NOMO-1 treated with dmso at 0.1 percent for 144 hours (cell line): ENCODE measurements around the gene VAV2.

ENCODE experiments used
- DNase-seq: peaks from one replicate; lab custom pipeline; 2025; ENCODE audit not compliant: unreplicated experiment; lab: John Stamatoyannopoulos, UW

The VAV2 gene

GRCh38 chr9:133826289-133827085, 165.6 kb downstream of the VAV2 start:
- no peak for DNase-seq

- no peak for DNase-seq
Observed at GRCh38 chr9:133825555-133826218, 166.4 kb downstream of the VAV2 start.

DNA sequence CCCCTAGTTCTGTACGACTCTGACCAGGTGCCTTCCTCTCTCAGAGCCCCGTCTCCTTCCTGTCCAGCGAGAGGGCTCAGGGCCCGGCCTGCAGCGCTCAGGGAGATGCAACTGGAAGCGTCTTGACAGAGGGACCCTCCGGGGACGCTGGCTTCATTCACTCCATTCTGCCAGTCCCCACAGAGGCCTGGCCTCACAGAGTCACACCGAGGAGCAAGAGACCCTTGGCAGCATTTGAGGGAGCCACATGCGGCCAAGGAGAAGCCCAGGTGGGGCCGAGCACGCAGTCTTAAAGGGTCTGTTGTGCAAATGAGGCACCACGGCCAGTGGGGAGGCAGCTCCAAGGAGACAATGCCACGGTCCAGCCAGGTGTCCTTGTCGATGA, 167.3 kb downstream of the VAV2 start:
- DNase-seq = no peak

DNA sequence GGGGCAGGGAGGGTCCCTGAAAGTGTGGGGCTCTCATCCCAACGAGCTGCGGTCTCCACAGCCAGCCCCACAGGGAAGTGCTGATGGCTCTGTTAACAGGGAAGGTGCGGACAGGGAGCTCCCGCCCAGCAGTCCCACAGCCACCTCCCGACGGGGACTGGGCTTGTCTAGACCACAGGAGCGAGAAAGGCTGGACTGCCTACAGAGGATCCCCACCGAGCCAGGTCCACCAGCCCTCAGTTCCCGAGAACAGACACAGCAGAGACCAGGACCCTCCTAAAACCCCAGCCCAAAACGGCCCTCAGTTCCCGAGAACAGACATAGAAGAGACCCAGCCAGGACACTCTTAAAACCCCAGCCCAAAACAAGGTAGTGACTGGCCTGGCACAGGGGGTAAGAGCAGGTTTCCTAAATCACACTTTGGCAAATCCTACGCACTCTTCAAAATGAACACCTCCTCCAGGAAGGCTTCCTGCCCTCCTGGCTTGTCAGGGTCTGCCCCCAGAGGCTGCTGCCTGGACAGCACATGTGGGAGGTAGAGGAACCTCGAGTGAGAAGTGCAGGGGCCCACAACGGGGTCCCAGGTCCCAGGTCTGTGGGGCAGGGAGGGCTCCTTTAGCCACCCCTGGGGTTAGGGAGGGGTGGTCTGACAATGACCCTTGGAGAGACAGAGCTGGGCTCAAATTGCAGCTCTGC, 167.9 kb downstream of the VAV2 start:
- no peak for DNase-seq

DNA sequence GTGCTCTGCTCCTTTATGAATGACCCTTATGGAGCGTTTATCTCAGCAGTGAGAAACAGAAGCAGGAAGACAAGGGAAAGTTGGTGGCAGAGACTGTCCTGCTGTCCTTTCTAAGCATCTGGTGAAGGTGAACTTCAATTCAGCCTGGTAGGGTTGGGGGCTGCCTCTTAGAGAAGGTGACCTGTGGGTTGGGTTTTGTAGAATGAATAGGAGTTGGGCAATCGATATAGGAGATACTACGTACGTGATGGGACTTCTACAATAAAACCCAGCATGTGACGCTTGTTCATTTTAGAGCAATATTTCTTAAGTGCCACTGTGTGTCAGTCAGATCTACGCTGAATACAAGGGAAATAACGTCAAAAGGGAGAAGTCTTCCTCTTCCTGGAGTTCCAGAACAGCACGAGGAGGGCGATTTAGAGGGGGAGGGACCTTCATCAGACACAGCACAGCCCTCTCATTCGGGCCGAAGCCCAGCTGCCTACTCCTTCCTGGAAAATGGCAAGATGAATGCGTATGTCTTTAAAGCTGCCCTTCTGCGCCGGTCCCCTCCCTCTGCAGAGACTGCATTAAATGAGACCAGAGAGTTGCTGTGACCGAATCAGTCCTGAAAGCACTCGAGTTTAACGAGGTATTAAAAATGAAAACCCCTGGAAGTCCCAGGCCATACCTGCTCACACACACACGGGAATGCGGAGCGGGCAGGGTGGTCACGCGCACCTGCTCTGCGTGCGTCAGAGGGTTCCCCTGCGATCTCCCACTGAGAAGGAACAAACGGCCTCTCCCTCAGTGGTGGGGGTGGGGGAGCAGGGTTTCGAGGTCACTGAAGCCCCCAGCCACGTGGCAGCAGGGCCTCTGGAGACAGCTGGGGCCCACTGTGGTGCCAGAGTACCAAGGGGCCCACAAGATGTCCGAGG, 168.7 kb downstream of the VAV2 start:
- DNase-seq = no peak

- DNase-seq = no peak
Observed at GRCh38 chr9:133822430-133823065, 169.6 kb downstream of the VAV2 start.

- no peak for DNase-seq
Observed at GRCh38 chr9:133821601-133822429, 170.3 kb downstream of the VAV2 start.

GRCh38 chr9:133819923-133820322, 172.2 kb downstream of the VAV2 start:
- DNase-seq = no peak

GRCh38 chr9:133818444-133818843, 173.7 kb downstream of the VAV2 start:
- DNase-seq = no peak

DNA sequence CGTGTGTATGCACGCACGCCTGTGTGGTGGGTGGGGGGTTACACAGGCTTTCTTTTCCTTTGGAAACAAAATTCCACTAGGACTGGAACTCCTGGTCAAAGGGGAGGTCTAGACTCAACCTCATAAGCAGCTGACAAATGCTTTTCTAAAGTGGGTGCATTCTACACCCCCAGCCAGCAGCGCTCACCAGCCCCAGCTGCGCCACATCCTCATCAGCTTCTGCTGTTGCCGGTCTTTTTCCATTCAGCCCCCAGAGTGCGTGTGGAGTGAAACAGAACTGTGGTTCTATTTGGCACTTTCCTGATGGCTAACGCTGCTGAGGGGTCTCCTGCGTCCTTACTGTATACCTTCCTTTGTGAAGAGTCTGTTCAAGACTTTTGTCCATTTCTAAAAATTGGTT, 176.3 kb downstream of the VAV2 start:
- DNase-seq = no peak

GRCh38 chr9:133814586-133815208, 177.4 kb downstream of the VAV2 start:
- DNase-seq = no peak

GRCh38 chr9:133813749-133814585, 178.2 kb downstream of the VAV2 start:
- DNase-seq = no peak

GRCh38 chr9:133812941-133813748, 179.0 kb downstream of the VAV2 start:
- DNase-seq = no peak

- DNase-seq = no peak
Observed at GRCh38 chr9:133812077-133812868, 179.9 kb downstream of the VAV2 start.

DNA sequence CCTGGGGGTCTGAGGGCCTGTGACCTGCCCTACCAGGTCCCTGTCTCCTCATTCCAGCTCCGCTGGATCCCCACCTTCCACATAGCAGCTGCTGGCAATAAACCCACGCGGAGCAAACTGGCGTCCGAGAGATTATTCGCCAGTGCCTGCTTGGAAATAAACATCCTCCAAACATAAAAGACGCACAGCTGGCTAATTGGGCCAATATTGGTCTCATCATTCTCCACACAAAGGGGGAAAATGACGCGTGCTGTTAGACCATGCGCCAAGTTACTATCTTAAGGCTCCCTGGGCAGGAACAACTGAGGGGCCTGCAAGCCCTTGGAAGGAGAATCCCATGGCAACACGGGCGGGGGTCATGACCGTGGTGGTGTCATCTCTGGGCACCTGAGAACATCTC, 180.7 kb downstream of the VAV2 start:
- no peak for DNase-seq

- DNase-seq = no peak
Observed at GRCh38 chr9:133810556-133811195, 181.4 kb downstream of the VAV2 start.
